DOHH2 (cell line): ENCODE measurements around the gene ADRA2A.

Experiments used
- H3F3A ChIP-seq: fragments of 200-600 bp; sonication (generic), shearing (Covaris generic); 2 replicates; pipeline ENCODE4 v1.6.0; 2016; ENCODE audit warnings: antibody characterized with exemption, mild to moderate bottlenecking; ENCODE audit not compliant: control insufficient read depth, insufficient read depth
- H3K27ac ChIP-seq: fragments of 200-600 bp; sonication (generic); 2 replicates; pipeline ENCODE4 v1.5.1; 2014; ENCODE audit warnings: low read depth, mild to moderate bottlenecking, low read length, moderate library complexity
- H3K27me3 ChIP-seq: fragments of 200-600 bp; sonication (generic); 2 replicates; pipeline ENCODE4 v1.6.1; 2014; ENCODE audit warnings: mild to moderate bottlenecking, low read length, mixed read lengths; ENCODE audit not compliant: control insufficient read depth
- H3K36me3 ChIP-seq: fragments of 200-600 bp; sonication (generic); 2 replicates; pipeline ENCODE4 v1.6.1; 2014; ENCODE audit warnings: mild to moderate bottlenecking, low read length, moderate library complexity, mixed read lengths; ENCODE audit not compliant: control insufficient read depth
- H3K4me1 ChIP-seq: fragments of 200-600 bp; sonication (generic); 2 replicates; pipeline ENCODE4 v1.6.1; 2014; ENCODE audit warnings: mild to moderate bottlenecking, low read length, mixed read lengths; ENCODE audit not compliant: control insufficient read depth
- H3K4me2 ChIP-seq: fragments of 200-600 bp; sonication (generic); 2 replicates; pipeline ENCODE4 v1.6.0; 2014; ENCODE audit warnings: mild to moderate bottlenecking, low read length, moderate library complexity
- H3K4me3 ChIP-seq: fragments of 200-600 bp; sonication (generic); 2 replicates; pipeline ENCODE4 v1.5.1; 2014; ENCODE audit warnings: mild to moderate bottlenecking, low read length, mixed read lengths
- H3K79me2 ChIP-seq: fragments of 200-600 bp; sonication (generic); 2 replicates; pipeline ENCODE4 v1.6.1; 2014; ENCODE audit warnings: mild to moderate bottlenecking, low read length, mixed read lengths; ENCODE audit not compliant: control insufficient read depth
- H3K9me2 ChIP-seq: fragments of 200-600 bp; sonication (generic); replicated peaks from 2 replicates; pipeline ENCODE4 v1.6.1; 2014; ENCODE audit warnings: mild to moderate bottlenecking, low read length, mixed read lengths; ENCODE audit not compliant: control insufficient read depth
- H3K9me3 ChIP-seq: fragments of 200-600 bp; sonication (generic); 2 replicates; pipeline ENCODE4 v1.6.1; 2014; ENCODE audit warnings: antibody characterized with exemption, low read length, mixed read lengths; ENCODE audit not compliant: control insufficient read depth, insufficient read depth
- H4K20me1 ChIP-seq: fragments of 200-600 bp; sonication (generic); 2 replicates; pipeline ENCODE4 v1.6.0; 2014; ENCODE audit warnings: low read depth, mild to moderate bottlenecking, antibody characterized with exemption, low read length, moderate library complexity; ENCODE audit not compliant: control insufficient read depth, insufficient read depth
- CTCF ChIP-seq: fragments of 200-600 bp; sonication (generic); IDR thresholded peaks from one replicate; pipeline ENCODE4 v1.5.1; 2014; ENCODE audit warnings: antibody characterized with exemption, mild to moderate bottlenecking, low read depth, low read length; ENCODE audit not compliant: poor library complexity, severe bottlenecking
- EZH2phosphoT487 ChIP-seq: fragments of 200-600 bp; sonication (generic); IDR thresholded peaks from 2 replicates; pipeline ENCODE4 v1.6.1; 2017; ENCODE audit warnings: borderline replicate concordance, mild to moderate bottlenecking, antibody characterized with exemption, low read length, moderate library complexity, mixed read lengths

Gene ADRA2A

GRCh38 chr10:111083222-111084095 lies 6.6 kb downstream of the ADRA2A start:
- H3K27me3 ChIP-seq = no peaks in the 10 kb centered on the region
- H3K9me2 ChIP-seq = no peaks in the 10 kb centered on the region
- no peaks in the 10 kb centered on the region for H3K36me3 ChIP-seq

GRCh38 chr10:111084366-111085255 lies 7.8 kb downstream of the ADRA2A start:
- Histone ChIP-seq H4K20me1 (no peaks in the 10 kb centered on the region), H3K9me2 (no peaks in the 10 kb centered on the region), H3F3A (no peaks in the 10 kb centered on the region), H3K4me2 (no peak overlapping the region), H3K4me3 (no peak overlapping the region), H3K36me3 (no peaks in the 10 kb centered on the region), H3K27me3 (no peaks in the 10 kb centered on the region), H3K9me3 (no peaks in the 10 kb centered on the region), H3K79me2 (no peaks in the 10 kb centered on the region), H3K27ac (no peak overlapping the region), H3K4me1 (no peaks in the 10 kb centered on the region)
- TF ChIP-seq EZH2phosphoT487 (no peak), CTCF (no peak)

More at GRCh38 chr10:111083222-111084095, 6.6 kb downstream of the ADRA2A start:
- Histone ChIP-seq H3K4me1 (no peaks in the 10 kb centered on the region), H3K27ac (no peak overlapping the region), H3K79me2 (no peaks in the 10 kb centered on the region), H3F3A (no peaks in the 10 kb centered on the region), H3K4me2 (no peak overlapping the region), H3K4me3 (no peak overlapping the region), H4K20me1 (no peaks in the 10 kb centered on the region), H3K9me3 (no peaks in the 10 kb centered on the region)
- TF ChIP-seq EZH2phosphoT487 = no peak
- TF ChIP-seq CTCF = no peak

- no peaks in the 10 kb centered on the region for H3K9me2 ChIP-seq
- H3K36me3 ChIP-seq = no peaks in the 10 kb centered on the region
These were observed 9.0 kb downstream of the ADRA2A start for GRCh38 chr10:111085690-111086353.

More at GRCh38 chr10:111085690-111086353, 9.0 kb downstream of the ADRA2A start:
- H3K4me1 ChIP-seq = no peaks in the 10 kb centered on the region
- H4K20me1 ChIP-seq = no peaks in the 10 kb centered on the region
- no peak for TF ChIP-seq EZH2phosphoT487
- no peak for TF ChIP-seq CTCF
- H3K4me3 ChIP-seq = no peak overlapping the region
- no peaks in the 10 kb centered on the region for H3F3A ChIP-seq
- H3K79me2 ChIP-seq = no peaks in the 10 kb centered on the region
- H3K9me3 ChIP-seq = no peaks in the 10 kb centered on the region
- peaks cover 9% of the 10 kb centered on the region; the same call in 1 of the 2 replicates for H3K27me3 ChIP-seq
- no peak overlapping the region for H3K27ac ChIP-seq
- H3K4me2 ChIP-seq = no peak overlapping the region
